HG03432 (cell line): ENCODE measurements around the gene IMMP1L.

Experiments used
- ATAC-seq: cut with Tn5 transposase; IDR thresholded peaks from one replicate; pipeline ENCODE4 v1.9.1; 2021; ENCODE audit warnings: mild to moderate bottlenecking, moderate library complexity; ENCODE audit not compliant: unreplicated experiment

Gene IMMP1L

DNA sequence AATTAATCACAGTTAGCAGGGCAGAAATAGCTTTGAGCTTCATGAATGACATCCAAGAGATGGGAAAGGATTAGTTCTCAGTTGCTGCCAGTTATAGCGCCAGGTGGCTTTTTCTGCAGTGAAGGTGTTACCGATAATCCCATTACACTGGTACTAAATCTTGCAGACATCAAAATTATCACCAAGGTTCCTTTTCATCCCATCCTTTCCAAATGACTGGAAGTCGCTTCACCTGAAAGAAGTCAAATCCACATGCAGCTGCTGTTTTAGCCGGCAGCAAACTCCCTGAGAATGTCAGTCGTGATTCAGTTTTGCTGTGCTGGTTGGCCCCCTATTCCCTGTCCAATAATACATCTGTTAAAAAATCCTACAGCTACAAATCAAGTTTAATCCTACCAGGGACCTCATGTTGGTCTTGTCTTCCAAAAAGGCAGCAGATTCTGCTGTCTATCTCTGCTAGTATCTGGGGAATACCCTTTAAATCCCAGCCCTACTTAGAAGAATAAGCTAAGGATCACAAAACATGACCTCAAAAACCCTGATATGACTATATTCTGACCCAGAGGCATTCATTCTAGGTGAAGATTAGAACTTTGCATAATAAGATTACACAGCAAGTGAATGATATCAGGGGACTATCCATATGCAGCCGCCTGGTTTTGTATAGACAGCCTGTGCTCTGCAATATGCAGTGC is 31.7 kb downstream of the IMMP1L start:
- ATAC-seq, result no peak

DNA sequence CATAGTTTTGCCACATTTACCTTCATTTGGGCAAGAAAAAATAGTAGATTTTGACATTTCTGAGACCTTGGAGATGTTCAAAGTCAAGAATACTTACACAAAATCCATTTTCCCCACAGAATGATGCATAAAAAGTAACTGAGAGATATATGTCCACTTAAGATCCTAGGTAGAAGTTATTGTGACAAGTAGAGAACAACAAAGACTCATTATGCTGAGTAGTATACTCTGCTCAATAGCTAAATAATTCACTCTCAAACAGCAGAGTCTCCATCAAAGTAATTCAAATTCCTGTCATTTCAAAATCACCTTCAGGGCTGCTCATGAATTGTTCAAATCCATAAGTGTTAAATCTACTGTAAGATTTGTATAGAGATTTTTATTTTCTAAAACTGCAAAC is 35.3 kb downstream of the IMMP1L start:
- no peak for ATAC-seq

DNA sequence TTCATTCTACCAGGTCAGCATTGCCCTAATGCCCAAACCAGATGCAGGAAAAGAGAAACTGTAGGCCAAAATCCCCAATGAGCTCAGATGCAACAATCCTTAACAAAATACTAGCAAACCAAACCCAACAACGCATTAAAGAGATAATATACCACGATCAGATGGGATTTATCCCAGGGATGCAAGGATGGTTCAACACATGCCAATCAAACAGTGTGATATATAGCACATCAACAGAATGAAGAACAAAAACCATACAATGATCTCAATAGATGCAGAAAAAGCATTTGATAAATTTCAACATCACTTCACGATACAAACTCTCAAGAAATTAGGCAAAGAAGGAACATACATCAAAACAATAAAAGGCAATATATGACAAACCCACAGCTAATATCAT is 45.0 kb downstream of the IMMP1L start:
- no peak for ATAC-seq

DNA sequence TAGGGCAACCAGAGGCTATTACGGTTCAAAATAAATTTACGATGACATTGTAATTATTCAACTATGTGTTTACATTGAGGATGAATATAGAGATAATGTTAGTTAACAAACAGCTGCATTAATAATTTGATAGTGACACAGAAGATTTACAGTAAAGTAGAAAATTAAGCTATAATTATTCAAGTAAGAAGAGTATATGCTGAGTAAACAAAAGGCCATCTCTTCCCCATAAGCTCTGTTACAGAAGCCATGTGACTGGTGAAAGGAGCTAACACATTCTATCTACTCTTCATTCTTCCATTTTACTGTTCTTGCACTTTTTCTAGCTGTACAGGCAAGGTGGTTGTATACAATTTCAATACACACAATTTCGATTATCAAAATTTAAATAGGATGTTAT is 54.2 kb downstream of the IMMP1L start:
- no peak for ATAC-seq

DNA sequence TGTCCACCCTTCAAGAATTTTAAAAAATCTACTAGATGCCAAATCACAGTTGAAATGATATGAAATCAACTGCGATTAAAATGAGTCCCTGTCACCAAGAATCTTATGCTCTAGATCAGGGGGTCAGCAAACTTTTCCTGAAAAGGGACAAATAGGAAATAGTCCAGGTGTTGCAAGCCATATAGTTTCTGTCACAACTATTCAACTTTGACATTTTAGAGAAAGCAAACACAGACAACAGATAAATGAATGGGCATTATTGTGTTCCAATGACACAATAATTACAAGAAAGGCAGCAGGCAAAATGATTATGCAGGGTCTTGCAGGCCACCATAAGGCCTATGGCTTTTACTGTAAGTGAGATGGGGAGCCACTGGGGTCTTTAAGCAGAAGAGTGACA is 58.6 kb downstream of the IMMP1L start:
- no peak for ATAC-seq

DNA sequence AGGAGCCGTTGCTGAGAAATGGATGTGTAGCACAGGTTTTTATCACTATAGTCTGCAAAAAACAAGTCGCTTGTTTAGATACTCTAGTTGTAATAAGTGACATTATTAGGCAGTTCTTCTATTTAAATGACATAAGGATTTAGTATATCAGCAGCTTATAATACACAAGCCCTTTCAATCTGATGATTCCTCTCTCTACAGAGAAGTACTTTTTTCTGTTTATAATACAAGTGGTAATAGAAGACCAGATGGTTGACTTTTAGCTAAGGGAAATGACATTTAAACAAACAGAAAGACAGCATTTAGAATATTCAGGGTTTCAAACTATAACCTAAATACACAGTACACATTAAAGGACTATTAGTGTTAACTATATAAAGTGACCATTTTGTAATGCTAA is 60.4 kb downstream of the IMMP1L start:
- ATAC-seq, result no peak

DNA sequence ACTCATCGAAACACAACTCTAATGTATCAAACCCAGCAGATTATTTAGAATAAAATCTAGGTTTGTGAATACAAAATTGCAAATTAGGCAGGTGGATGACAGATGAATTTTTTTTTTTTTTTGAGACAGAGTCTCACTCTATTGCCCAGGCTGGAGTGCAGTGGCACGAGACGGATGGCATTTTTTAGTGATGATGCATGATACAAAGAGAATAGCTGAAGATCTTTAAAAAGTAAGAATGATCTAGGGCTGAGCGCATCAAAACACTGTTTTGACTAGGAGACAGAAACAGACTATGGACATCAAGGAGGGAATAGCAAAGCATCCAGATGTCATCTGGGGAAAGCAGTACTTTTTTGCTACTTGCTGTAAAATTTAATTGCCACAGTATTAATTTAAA is 63.8 kb downstream of the IMMP1L start:
- no peak for ATAC-seq

DNA sequence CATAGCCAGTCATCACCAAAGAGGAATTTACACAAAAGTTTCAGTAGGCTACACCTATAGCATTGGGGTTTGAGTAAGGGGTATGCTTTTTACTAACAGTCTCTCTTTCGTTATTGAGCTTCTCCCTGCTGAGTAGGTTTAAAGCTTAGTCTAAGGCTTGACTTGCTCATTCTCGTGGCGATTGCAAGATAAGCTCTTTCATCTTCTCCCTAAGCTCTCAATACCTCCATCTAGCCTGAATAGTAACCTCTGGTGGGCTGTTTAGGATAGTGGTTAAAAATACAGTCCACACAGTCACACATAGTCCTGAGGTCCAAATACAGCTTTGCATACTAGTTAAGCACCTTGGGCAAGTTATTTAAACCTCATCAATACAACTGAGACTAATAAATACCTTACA is 65.6 kb downstream of the IMMP1L start:
- no peak for ATAC-seq

DNA sequence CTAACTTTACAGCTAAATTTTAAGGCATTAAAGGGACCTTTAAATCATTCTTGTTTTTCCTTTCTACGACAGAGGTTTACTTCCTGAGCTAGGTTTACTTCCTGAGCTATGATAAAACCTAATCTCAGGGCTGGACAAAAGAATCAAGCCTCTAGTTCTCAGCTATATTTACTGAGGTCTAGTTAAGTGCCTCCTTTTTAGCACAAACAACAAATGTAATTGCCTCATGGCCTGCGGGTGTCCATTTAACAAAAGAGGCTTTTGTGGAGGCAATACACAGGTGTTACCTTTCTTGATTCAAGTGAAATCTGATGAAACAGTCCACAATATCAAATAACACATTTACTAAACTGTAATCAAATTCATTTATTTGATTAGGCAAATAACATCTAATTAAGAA is 67.3 kb downstream of the IMMP1L start:
- ATAC-seq, result no peak

DNA sequence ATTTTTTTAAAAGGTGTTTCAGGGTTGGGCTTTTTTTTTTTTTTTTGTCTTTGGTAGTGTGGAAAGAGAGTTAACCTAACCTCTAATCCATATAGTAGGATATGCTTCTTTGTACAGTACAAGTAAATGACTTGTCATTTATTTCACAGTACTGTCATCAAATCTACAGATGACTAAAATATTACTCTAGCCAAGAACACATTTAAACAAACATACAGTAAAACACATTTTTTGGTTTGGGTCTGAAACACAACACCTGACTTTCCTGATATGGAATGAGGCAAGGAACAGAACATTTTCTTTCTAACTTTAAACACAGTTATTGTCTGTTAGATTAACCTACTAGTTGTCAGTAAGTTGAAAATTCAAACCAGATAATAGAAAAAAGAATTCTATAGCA is 68.1 kb downstream of the IMMP1L start:
- ATAC-seq, result no peak

DNA sequence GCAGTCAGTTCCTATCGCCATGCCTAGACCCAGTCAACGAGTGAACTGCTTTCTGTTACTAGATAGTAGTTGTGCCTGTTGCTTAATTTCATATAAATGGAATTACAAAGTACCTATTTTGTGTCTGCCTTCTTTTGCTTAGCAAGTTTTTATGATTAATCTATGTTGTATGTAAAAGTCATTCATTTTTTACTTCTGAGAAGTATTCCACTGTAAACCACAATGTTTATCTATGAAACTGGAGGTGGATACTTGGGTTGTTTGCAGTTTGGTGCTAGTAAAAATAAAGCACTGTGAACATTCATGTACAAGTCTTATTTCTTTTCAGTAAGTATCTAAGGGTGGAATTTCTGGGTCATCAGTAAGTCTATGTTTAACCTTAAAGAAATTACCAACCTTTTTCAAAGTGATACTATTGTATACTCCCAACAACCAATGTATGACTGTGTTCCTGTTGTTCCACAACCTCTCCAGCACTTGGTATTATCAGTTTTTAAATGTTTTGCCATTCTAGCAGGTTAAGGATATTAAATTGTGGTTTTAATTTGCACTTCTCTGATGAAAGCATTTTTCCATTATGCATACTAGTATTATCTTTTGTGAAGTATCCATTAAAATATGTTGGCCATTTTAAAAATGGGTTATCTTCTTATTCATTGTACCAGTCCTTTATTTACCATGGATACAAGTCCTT is 71.5 kb downstream of the IMMP1L start:
- ATAC-seq, result no peak

DNA sequence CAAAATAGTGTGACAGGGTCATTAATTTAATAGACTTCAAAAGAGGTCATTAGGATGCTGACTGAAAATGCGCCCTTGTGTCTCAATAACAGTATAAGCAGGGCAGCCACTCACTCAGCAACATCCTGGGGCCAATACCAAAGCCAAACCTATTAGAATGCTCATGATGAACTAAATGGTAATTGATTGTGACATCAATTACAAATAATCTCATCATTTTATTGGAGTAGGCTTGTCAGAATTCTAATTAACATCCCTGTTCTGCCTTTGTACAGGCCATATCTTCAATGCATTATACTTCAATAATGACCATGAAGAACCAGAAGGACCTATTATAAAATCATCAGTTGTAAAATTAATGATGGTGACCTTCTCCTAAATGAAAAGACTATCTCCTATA is 75.6 kb downstream of the IMMP1L start:
- ATAC-seq, result no peak

DNA sequence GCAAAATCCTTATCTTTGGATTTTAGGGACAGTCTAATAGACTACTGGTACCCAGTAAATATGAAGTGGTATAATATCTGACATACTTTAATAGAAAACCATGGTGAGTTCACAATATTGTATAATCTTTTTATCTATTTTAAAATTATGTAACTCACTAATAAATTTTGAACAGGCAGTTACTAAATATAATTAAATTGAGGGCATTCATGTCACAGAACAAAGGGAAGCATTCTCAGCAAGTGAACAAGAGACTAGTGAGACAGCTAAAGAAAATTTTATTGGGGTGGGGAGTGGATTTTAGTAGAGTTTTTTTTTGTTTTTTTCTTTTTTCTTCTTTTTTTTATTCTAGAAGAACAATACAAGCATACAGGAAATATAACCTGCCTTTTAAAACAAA is 84.8 kb downstream of the IMMP1L start:
- ATAC-seq, result no peak

DNA sequence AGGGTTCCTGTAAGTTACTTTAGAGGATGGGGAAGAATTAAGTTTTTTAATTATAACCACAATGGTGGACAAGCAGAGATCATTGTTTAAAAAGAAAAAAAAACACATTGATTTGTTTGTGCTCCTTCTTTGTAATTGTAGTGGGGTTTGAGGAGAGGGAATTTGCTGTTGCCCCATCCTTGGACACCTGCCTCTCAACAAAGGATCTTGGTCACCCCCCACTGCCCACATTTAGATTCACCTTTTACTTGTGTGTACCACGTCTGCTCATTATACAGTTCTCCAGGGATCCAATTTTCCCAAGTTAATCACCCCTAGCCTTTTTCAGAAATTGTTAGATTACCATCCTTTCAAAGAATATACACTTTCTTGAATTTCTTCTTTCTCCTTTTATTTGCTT is 86.7 kb downstream of the IMMP1L start:
- no peak for ATAC-seq

DNA sequence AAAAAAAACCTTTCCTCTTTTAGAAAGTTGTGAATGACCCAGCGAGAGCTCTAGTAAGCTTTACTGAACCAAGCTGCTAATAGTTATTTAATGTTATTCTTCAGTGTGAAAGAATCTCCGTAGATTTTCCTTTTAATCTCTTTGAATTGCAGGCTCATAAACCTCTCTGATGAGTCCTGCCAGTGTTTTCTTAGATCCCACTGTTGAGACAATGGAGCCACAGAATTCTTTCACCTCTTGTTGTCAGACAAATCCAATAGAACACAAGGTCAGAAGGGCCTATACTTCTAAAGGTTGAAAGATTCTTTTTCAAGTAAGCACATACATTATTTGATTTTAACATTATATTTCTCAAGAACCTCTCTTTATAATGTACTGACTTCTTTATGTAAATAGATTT is 87.6 kb downstream of the IMMP1L start:
- no peak for ATAC-seq

DNA sequence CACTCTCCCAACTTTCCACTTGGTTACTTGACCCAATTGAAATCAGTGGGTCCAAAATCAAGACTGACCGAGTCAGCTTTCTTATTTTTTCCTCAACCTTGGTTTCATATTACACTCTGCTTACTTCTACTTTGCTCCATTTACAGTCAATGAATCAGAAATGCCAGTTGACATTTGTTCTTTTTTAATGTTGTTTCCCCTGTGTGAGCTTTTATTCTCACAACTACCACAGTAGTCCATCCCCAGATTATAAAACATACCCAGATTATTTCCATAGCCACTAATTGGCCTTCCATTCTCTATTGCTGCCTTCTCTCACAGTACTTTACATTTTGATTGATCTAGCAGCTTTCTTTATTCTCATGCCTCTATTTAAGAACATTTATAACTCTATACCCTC is 89.8 kb downstream of the IMMP1L start:
- no peak for ATAC-seq

DNA sequence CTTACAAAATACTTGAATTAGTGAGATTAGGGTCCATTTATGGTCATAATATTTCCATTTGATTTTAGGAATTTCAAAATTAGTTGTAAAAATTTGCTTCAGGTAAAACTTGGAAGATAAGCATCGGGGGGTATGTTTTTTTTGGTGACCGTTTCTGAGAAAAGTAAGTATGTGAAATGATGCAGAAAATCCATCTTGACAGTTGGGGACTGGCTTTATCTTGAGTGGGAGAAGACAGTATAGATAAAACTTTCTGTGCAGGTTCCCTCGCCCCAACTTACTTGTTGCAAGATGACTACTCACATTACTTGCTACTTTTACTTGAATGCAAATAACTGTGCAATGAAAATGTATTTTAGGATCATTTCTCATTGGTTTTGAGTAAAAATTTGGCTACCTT is 90.3 kb downstream of the IMMP1L start:
- ATAC-seq, result no peak

DNA sequence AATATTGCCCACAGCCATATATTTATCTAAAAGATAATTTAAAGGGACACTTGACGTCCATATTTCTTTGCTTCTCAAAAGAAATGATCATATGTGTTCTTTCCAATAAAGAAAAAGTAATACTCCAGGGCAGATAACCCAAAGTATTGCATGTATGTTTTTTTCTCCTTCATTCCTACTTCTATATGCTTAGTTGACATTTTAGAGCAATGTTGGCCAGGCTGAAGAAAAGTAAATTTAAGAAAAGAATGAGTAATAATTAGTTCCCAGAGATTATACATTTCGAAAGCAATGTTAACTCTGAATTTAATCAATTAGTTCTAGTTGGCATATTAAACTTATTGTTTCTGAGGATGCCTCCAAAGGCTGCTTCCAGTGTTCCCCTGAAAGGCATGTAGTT is 91.6 kb downstream of the IMMP1L start:
- ATAC-seq, result no peak

DNA sequence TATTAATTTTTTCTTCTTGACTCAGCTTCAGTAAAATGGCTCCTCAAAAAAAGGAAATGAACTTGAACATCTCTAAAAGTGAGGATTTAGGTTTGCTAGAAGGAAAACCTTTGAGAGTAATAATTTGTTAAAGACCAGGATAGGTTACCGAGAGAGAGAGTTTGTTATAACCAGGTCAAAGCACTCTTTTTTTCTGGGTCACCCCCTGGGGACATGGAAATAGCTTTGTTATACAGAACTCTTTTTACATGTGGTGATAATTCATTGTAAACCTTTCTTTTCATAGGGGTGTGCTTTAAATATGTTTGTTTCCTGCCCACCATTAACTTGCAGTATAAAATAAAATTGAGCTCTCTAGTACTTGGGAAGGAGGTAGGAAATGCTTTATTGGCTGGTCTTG is 92.1 kb downstream of the IMMP1L start:
- no peak for ATAC-seq

DNA sequence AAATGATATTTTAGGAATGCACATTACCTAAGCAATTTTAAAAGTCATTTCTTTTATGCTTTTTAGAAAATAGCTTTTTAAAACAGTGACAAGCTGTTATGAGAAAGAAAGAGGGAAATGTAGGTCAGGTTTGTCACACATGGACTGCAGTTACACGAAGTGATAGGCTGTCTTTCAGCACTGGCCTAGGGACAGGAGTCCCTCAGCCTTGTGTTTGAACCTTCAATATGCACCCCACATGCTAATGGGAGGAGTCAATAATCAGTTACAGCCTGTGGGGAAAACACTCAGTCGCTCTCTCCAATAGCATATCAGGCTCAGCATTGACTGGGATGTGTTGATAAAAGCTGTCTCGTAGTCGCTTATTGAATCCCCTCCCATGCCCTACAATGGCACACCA is 94.0 kb downstream of the IMMP1L start:
- ATAC-seq, result no peak

DNA sequence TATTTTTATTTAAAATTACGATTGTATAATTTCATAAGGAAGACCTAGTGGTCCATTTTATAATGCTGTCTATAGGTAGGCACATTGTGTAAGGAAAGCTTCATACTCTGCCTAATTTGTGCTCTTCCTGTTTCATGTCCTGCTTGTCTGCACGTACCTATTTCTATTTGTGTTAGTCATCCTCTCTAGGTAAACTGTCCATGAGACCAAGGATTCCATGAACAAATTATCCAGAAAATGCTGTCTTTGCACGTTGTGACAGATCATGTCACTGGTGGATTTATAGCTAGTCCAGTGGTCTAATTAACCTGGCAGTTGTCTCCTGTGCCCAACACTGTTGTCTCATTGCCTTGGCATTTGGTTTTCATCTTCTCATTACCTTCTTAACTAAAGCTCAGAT is 95.1 kb downstream of the IMMP1L start:
- ATAC-seq, result no peak

DNA sequence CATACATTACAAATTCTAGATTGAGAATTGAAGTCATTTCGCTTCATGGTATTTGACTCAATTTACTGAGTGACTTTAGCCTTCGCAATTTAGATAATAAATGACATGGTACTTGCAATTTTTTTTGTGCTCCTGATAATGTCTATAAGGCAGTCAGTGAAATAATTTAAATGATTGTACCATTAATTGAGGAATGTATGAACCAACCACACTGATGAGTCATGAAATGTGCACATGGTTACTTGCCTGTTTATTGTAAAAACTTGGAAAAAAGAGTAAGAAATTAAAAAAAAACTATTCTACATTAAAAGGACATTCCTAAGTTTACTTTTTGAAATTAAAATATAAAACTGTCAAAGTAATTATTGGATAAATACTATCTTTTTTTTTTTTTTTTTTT is 96.5 kb downstream of the IMMP1L start:
- no peak for ATAC-seq

DNA sequence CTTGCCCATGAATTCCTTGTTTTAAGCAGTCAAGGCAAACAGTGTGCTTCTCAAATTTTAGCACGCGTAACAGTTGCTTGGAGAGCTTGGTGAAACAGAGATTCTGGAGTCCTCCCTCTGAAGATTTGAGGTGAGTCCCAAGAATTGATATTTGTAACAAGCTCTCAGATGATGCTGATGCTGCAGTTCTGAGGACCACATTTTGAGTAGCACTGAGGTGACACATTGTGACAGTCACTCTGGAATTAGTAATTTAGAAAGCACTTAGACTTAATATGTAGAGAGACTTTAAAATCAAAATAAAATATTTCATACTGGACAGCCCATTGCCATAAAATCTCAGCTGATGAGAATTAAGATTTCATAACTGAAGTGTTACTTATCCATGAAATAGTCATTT is 101.2 kb downstream of the IMMP1L start:
- no peak for ATAC-seq
